SK-N-SH (cell line): ENCODE results near the gene INAFM2. TPM values are rescaled to one million over a fixed set of nuclear protein-coding genes. Genes with fewer than 3 reads are reported as not detected.

ENCODE experiments used
- CTCF ChIA-PET: fragments of 300-600, 350-600 bp; formaldehyde crosslinking; extraction: SDS; loops from one replicate; lab custom pipeline; 2021; lab: Yijun Ruan, JAX
- POLR2A ChIA-PET: fragments of 350-600 bp; sonication (Branson Sonifier 250); formaldehyde crosslinking; extraction: SDS; loops from one replicate; lab custom pipeline; 2020; ENCODE audit warnings: antibody characterized with exemption, inconsistent platforms; lab: Yijun Ruan, JAX
- DNase-seq: peaks from one replicate; pipeline ENCODE4 v3.0.0; 2012
- H2AFZ ChIP-seq: fragments of 200-600 bp; sonication (generic); 2 replicates; pipeline ENCODE4 v1.8.1; 2016; ENCODE audit warnings: antibody characterized with exemption, mild to moderate bottlenecking, low read depth
- H3F3A ChIP-seq: fragments of 200-600 bp; sonication (generic); replicated peaks from 2 replicates; pipeline ENCODE3; 2016; ENCODE audit warnings: antibody characterized with exemption, mild to moderate bottlenecking; ENCODE audit not compliant: insufficient read depth
- H3K27ac ChIP-seq, 2 experiments: fragments of 200-500 bp in 1 of 2; fragments of 200-600 bp in 1 of 2; sonication (Bioruptor generic) in 1 of 2; sonication (generic), shearing (Covaris generic) in 1 of 2; 2 replicates each; pipeline versions ENCODE4 v1.5.1 to v1.6.1; 2014 to 2016; ENCODE audit warnings: low read depth in 2 of 2, inconsistent platforms in 1 of 2, low read length in 1 of 2, mild to moderate bottlenecking in 1 of 2, mixed read lengths in 1 of 2
- H3K27me3 ChIP-seq: fragments of 200-600 bp; sonication (generic), shearing (Covaris generic); 2 replicates; pipeline ENCODE4 v1.6.1; 2016; ENCODE audit warnings: mixed run types; ENCODE audit not compliant: insufficient read depth
- H3K36me3 ChIP-seq, 2 experiments: fragments of 200-500 bp in 1 of 2; fragments of 200-600 bp in 1 of 2; sonication (Bioruptor generic) in 1 of 2; sonication (generic) in 1 of 2; replicated peaks in 1 of 2; 2 replicates each; pipeline versions ENCODE3 to v1.5.1; 2014 to 2016; ENCODE audit warnings: low read length in 1 of 2, mild to moderate bottlenecking in 1 of 2; ENCODE audit not compliant: insufficient read depth in 2 of 2, control insufficient read depth in 1 of 2
- H3K4me1 ChIP-seq, 2 experiments: fragments of 200-500 bp in 1 of 2; fragments of 200-600 bp in 1 of 2; sonication (Bioruptor generic) in 1 of 2; sonication (generic), shearing (Covaris generic) in 1 of 2; 2 replicates each; pipeline versions ENCODE4 v1.5.1 to v1.6.1; 2014 to 2016; ENCODE audit warnings: low read depth in 1 of 2, low read length in 1 of 2, mixed run types in 1 of 2; ENCODE audit not compliant: insufficient read depth in 2 of 2, control insufficient read depth in 1 of 2
- H3K4me2 ChIP-seq: fragments of 200-600 bp; sonication (generic), shearing (Covaris generic); 2 replicates; pipeline ENCODE4 v1.6.1; 2017; ENCODE audit warnings: mixed run types
- H3K4me3 ChIP-seq, 2 experiments: fragments of 200-500 bp in 1 of 2; fragments of 200-600 bp in 1 of 2; sonication (Bioruptor generic) in 1 of 2; sonication (generic), shearing (Covaris generic) in 1 of 2; 2 replicates each; pipeline versions ENCODE4 v1.5.1 to v1.8.1; 2014 to 2016; ENCODE audit warnings: low read depth in 2 of 2, inconsistent platforms in 1 of 2, low read length in 1 of 2, mild to moderate bottlenecking in 1 of 2, mixed read lengths in 1 of 2, moderate library complexity in 1 of 2
- H3K79me2 ChIP-seq: fragments of 200-600 bp; sonication (generic); 2 replicates; pipeline ENCODE4 v1.8.1; 2017; ENCODE audit warnings: mild to moderate bottlenecking; ENCODE audit not compliant: insufficient read depth
- H3K9ac ChIP-seq: fragments of 200-600 bp; sonication (generic); 2 replicates; pipeline ENCODE4 v1.6.1; 2017; ENCODE audit warnings: mixed run types
- H3K9me2 ChIP-seq: fragments of 200-600 bp; sonication (generic); 2 replicates; pipeline ENCODE4 v1.6.1; 2017; ENCODE audit warnings: mixed run types
- H3K9me3 ChIP-seq: fragments of 200-600 bp; sonication (generic); 2 replicates; pipeline ENCODE4 v1.6.1; 2017; ENCODE audit warnings: mixed run types, mild to moderate bottlenecking, moderate library complexity
- H4K20me1 ChIP-seq: fragments of 200-600 bp; sonication (generic); 2 replicates; pipeline ENCODE4 v1.6.1; 2017; ENCODE audit warnings: mild to moderate bottlenecking, mixed run types; ENCODE audit not compliant: insufficient read depth
- ELF1 ChIP-seq: IDR thresholded peaks from 2 replicates; pipeline ENCODE4 v1.4.0; 2012
- EP300 ChIP-seq, 2 experiments: IDR thresholded peaks; 2 replicates each; pipeline versions ENCODE4 v1.4.0 to v1.6.1; 2012; ENCODE audit warnings: borderline replicate concordance in 1 of 2, low read depth in 1 of 2, low read length in 1 of 2
- EZH2phosphoT487 ChIP-seq: fragments of 200-600 bp; sonication (generic); IDR thresholded peaks from 2 replicates; pipeline ENCODE4 v1.6.1; 2017; ENCODE audit warnings: low read depth, mixed run types, mild to moderate bottlenecking, antibody characterized with exemption, moderate library complexity, borderline replicate concordance
- FOSL2 ChIP-seq: IDR thresholded peaks from 2 replicates; pipeline ENCODE4 v1.4.0; 2012; ENCODE audit warnings: low read depth, mild to moderate bottlenecking, moderate library complexity, borderline replicate concordance
- FOXJ3 ChIP-seq: sonication (generic); formaldehyde crosslinking; IDR thresholded peaks from 2 replicates; pipeline ENCODE4 v1.5.1; 2020; ENCODE audit warnings: mild to moderate bottlenecking, missing genetic modification reagents
- FOXM1 ChIP-seq: IDR thresholded peaks from 2 replicates; pipeline ENCODE4 v1.4.0; 2012; ENCODE audit warnings: low read depth, mild to moderate bottlenecking
- GABPA ChIP-seq: IDR thresholded peaks from 2 replicates; pipeline ENCODE4 v1.4.0; 2012; ENCODE audit warnings: low read depth, mild to moderate bottlenecking
- GATA2 ChIP-seq: sonication (generic); formaldehyde crosslinking; IDR thresholded peaks from 2 replicates; pipeline ENCODE4 v1.5.0; 2020; ENCODE audit warnings: mild to moderate bottlenecking, missing genetic modification reagents
- NFIC ChIP-seq: IDR thresholded peaks from 2 replicates; pipeline ENCODE4 v1.4.0; 2012; ENCODE audit warnings: borderline replicate concordance
- NRF1 ChIP-seq: IDR thresholded peaks from 2 replicates; pipeline ENCODE4 v1.6.1; 2012; ENCODE audit warnings: low read depth, mild to moderate bottlenecking, low read length
- POLR2AphosphoS5 ChIP-seq: IDR thresholded peaks from 2 replicates; pipeline ENCODE4 v1.6.1; 2012; ENCODE audit warnings: low read depth, low read length
- RFX5 ChIP-seq: IDR thresholded peaks from 2 replicates; pipeline ENCODE4 v1.6.1; 2012; ENCODE audit warnings: mild to moderate bottlenecking, improper control_type of control experiment, low read length
- SIN3A ChIP-seq: IDR thresholded peaks from 2 replicates; pipeline ENCODE4 v1.6.1; 2012; ENCODE audit warnings: low read depth, mild to moderate bottlenecking, low read length, moderate library complexity, borderline replicate concordance
- SMC3 ChIP-seq: IDR thresholded peaks from 2 replicates; pipeline ENCODE4 v1.6.1; 2012; ENCODE audit warnings: low read depth, low read length, improper control_type of control experiment
- TAF1 ChIP-seq: IDR thresholded peaks from 2 replicates; pipeline ENCODE4 v1.6.1; 2012; ENCODE audit warnings: low read depth, mild to moderate bottlenecking, low read length, moderate library complexity, borderline replicate concordance
- TCF12 ChIP-seq: IDR thresholded peaks from 2 replicates; pipeline ENCODE4 v1.4.0; 2012
- USF1 ChIP-seq: IDR thresholded peaks from 2 replicates; pipeline ENCODE4 v1.4.0; 2012; ENCODE audit warnings: low read depth, borderline replicate concordance
- YY1 ChIP-seq: IDR thresholded peaks from 2 replicates; pipeline ENCODE4 v1.4.0; 2012; ENCODE audit warnings: low read depth, mild to moderate bottlenecking
- WGBS: methylation state at CpG from one replicate; pipeline ENCODE4 v1.1.6; 2017; ENCODE audit warnings: low lambda C conversion rate; 5-methylcytosine and 5-hydroxymethylcytosine counted together
- polyA plus RNA-seq, 3 experiments: library from polyadenylated mRNA; depleted of rRNA; stranded (reverse); fragments of >200 nt; gene quantifications; 2 replicates each; pipeline ENCODE4 v1.2.3, GENCODE V29; 2012
- TF ChIP-seq, protein P1 (sequence below): IDR thresholded peaks from 2 replicates; pipeline ENCODE4 v1.6.1; 2012; ENCODE audit warnings: mild to moderate bottlenecking, low read depth, low read length, moderate library complexity
- TF ChIP-seq, protein P2 (sequence below): fragments of 150-350 bp; IDR thresholded peaks from 2 replicates; pipeline ENCODE4 v1.6.1; 2017; ENCODE audit warnings: antibody characterized with exemption, low read length, low read depth, borderline replicate concordance

Gene INAFM2
- polyA plus RNA-seq, 1 of the 3 experiments (the other 2 are of a cell fraction): 7.8 TPM

GRCh38 chr15:40367686-40368611 lies 44.5 kb downstream of the INAFM2 start (continued):
- TF ChIP-seq, protein P1, sequence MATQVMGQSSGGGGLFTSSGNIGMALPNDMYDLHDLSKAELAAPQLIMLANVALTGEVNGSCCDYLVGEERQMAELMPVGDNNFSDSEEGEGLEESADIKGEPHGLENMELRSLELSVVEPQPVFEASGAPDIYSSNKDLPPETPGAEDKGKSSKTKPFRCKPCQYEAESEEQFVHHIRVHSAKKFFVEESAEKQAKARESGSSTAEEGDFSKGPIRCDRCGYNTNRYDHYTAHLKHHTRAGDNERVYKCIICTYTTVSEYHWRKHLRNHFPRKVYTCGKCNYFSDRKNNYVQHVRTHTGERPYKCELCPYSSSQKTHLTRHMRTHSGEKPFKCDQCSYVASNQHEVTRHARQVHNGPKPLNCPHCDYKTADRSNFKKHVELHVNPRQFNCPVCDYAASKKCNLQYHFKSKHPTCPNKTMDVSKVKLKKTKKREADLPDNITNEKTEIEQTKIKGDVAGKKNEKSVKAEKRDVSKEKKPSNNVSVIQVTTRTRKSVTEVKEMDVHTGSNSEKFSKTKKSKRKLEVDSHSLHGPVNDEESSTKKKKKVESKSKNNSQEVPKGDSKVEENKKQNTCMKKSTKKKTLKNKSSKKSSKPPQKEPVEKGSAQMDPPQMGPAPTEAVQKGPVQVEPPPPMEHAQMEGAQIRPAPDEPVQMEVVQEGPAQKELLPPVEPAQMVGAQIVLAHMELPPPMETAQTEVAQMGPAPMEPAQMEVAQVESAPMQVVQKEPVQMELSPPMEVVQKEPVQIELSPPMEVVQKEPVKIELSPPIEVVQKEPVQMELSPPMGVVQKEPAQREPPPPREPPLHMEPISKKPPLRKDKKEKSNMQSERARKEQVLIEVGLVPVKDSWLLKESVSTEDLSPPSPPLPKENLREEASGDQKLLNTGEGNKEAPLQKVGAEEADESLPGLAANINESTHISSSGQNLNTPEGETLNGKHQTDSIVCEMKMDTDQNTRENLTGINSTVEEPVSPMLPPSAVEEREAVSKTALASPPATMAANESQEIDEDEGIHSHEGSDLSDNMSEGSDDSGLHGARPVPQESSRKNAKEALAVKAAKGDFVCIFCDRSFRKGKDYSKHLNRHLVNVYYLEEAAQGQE: no peak
- TF ChIP-seq EP300 (IDR thresholded peaks at IDR 0.05; ENCODE audit: borderline replicate concordance in 1 of 2, low read depth in 1 of 2, low read length in 1 of 2) (peak in 1 of 2 experiments; percentile 15; a peak in 1 of 4 replicates), FOXM1 (no peak), GATA2 (CRISPR knock-in tag) (no peak), RFX5 (no peak), FOXJ3 (CRISPR knock-in tag) (no peak), GABPA (no peak), SIN3A (no peak)

DNA sequence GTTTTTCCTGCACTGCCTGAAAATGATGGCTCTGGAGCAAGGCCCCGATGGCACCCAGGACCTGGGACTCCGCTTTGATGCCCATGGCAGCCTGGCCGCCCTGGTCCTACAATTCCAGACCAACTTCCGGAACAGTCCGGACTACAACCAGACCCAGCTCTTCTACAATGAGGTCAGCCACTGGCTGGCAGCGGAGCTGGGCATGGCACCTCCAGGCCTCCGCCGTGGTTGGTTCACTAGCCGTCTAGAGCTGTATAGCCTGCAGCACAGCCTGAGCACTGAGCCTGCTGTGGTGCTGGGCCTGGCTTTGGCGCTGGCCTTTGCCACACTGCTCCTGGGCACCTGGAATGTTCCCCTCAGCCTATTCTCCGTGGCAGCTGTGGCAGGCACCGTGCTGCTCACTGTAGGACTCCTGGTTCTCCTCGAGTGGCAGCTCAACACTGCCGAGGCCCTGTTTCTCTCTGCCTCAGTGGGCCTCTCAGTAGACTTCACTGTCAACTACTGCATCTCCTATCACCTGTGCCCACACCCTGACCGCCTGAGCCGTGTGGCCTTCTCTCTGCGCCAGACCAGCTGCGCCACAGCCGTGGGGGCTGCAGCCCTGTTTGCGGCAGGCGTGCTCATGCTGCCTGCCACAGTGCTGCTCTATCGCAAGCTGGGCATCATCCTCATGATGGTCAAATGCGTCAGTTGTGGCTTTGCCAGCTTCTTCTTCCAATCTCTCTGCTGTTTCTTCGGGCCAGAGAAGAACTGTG lies 45.4 kb downstream of the INAFM2 start:
- no peak overlapping the region for H3K4me2 ChIP-seq
- 80% methylated on average over 8 of the region's 24 CpGs for WGBS
- H3K79me2 ChIP-seq: no peaks in the 10 kb centered on the region
- H3K27ac ChIP-seq: no peak overlapping the region
- H3K27me3 ChIP-seq: no peaks in the 10 kb centered on the region
- H3K9ac ChIP-seq: no peak overlapping the region
- no peaks in the 10 kb centered on the region for H3K9me3 ChIP-seq
- no peak overlapping the region for H2AFZ ChIP-seq
- no peaks in the 10 kb centered on the region for H4K20me1 ChIP-seq
- peaks cover 0 to 17% of the 10 kb centered on the region in 2 experiments; a peak in 1 of 4 replicates for H3K4me1 ChIP-seq
- DNase-seq: no peak
- ChIA-PET CTCF (interaction anchor here (0.8 to 70.6 kb wide), 14 partner anchors 8 to 138 kb away, joined by 3 to 2194 read pairs (median 8); partner anchors contain the start of genes ANKRD63, CCDC9B, DISP2 and INAFM2), POLR2A (interaction anchor here (0.5 to 1.2 kb wide), 2 partner anchors 11 to 898 kb away, joined by 3 to 5 read pairs; partner anchors contain the start of gene DISP2)
- no peaks in the 10 kb centered on the region for H3F3A ChIP-seq
- no peaks in the 10 kb centered on the region for H3K9me2 ChIP-seq
- no peak overlapping the region for H3K4me3 ChIP-seq
- no peaks in the 10 kb centered on the region for H3K36me3 ChIP-seq
- TF ChIP-seq SMC3 (no peak), TAF1 (no peak), YY1 (no peak), EZH2phosphoT487 (no peak), NRF1 (no peak), ELF1 (no peak), FOSL2 (no peak), USF1 (no peak), NFIC (no peak), TCF12 (no peak), POLR2AphosphoS5 (no peak)
- TF ChIP-seq, protein P1: no peak
- TF ChIP-seq, protein P2, sequence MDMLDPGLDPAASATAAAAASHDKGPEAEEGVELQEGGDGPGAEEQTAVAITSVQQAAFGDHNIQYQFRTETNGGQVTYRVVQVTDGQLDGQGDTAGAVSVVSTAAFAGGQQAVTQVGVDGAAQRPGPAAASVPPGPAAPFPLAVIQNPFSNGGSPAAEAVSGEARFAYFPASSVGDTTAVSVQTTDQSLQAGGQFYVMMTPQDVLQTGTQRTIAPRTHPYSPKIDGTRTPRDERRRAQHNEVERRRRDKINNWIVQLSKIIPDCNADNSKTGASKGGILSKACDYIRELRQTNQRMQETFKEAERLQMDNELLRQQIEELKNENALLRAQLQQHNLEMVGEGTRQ: no peak
